HG03565 (cell line): Measurements from ENCODE around the gene SEPHS1.
"Not testable (repeated sequence)": the region's sequence is repeated elsewhere in the genome, so short reads cannot be mapped to it uniquely, and the experiment has no call there.

Experiments used
- ATAC-seq: cut with Tn5 transposase; IDR thresholded peaks from one replicate; pipeline ENCODE4 v1.9.1; 2021; ENCODE audit warnings: mild to moderate bottlenecking, moderate library complexity; ENCODE audit not compliant: unreplicated experiment

SEPHS1 gene

GRCh38 chr10:13365243-13365642, 17.1 kb upstream of the SEPHS1 start:
- no peak for ATAC-seq

DNA sequence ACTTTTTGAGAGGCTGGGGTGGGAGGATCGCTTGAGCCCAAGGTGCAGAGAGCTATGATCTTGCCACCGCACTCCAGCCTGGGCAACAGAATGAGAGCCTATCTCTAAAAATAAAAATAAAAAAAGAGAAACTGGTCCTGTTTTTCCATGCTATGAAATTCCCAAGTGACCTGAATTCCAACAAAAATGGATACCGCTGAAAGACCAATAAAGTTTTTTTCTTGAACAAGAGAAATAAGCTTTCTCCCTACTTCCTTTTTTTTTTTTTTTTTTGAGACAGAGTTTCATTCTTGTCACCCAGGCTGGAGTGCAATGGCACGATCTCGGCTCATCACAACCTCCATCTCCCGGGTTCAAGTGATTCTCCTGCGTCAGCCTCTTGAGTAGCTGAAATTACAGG, 12.5 kb upstream of the SEPHS1 start:
- ATAC-seq, result no peak

DNA sequence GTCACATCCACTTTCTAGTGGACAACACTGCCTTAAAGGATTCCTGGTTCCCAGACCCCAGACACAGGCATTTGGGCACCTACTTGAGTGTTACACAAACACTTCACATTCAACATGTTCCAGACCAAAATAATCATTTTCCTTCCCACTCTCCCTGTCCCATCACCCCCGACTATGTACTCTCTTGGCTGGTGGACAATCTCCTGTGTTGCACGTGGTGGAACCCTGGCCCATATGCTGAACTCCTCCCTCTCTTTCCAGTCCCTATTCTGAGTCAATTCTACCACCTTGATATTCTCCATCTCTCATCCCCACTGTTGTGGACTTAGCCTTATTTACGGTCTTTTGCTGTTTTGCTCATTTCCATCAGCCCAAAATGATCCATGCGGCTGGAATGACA, 8.3 kb upstream of the SEPHS1 start:
- ATAC-seq, result no peak

DNA sequence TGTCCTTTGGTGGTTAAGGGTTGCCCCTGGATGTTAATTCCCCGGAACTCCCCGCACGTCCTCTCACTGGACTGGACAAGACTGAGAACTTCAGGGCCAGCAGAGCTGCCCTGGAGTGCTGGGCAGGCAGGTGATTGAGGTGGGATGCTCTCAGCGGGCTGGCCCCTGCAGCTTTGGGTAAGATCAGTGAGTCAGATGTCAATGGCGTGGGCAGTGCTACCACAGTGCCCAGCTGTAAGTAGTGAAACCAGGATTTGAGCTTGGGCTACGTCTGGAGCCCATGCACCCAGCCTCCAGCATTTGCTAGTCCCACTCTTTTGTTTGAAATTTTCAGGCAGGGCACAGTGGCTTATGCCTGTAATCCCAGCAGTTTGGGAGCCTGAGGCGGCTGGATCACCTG, 6.7 kb upstream of the SEPHS1 start:
- no peak for ATAC-seq

DNA sequence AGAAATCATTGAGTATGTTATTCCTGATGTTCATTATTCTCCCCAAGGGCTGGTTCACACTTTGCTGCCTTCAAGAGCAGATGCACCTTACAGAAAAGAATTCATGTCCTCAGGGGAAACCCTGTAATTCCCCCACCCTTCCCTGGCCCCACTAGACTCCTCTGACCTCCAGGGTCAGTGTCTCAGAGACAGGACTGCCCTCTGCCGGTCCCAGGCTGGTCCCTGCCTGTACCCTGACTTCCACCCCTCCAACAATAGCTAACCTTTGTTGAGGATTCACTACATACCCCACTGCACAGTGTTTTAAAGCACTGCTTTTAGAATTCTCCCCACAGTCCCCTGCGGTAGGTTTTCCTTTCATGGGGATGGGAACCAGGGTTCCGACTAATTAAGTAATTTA, 4.4 kb upstream of the SEPHS1 start:
- ATAC-seq, result no peak

- no peak for ATAC-seq
These were observed 3.3 kb upstream of the SEPHS1 start for GRCh38 chr10:13351340-13351915.

- no peak for ATAC-seq
These were observed 1.6 kb upstream of the SEPHS1 start for GRCh38 chr10:13349463-13350274.

- peak; percentile 42 for ATAC-seq
These were observed 465 bp downstream of the SEPHS1 start for GRCh38 chr10:13347500-13348156.

GRCh38 chr10:13347043-13347499, 1.0 kb downstream of the SEPHS1 start:
- peak; percentile 7 for ATAC-seq

DNA sequence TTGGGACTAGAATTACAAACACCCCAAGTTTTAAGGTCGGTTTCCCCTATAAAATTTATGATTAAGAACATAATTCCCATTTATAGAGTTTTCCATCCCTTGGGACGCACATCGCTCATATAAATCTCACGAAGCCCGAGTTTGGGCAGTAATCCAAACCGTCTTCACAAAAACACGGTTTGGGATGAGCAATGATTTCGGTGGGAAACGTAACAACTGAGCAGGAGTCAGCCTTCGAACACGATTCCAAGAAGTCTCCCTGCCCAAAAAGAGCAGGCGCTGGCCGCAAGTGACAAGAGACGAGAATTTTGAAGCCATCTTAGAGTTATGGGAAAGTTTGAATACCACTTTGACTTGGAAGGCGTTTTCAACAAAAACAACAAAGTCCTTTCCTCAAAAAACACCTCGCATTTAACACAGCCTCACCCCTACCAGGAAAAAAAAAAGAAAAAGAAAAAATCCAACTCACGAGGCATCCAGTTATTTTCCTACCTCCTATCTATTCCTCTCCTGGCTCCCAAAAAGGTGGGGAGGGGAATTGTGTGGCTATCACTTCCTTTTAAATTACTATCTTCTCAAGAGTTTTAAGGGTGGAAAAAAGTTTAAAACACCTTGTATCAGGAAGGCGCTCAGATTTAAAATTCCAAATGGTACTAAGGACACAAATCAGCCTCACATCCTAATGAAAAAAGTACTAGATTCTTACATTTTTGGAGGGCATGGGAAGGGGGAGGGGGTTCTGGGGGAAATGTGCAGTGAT, 1.6 kb downstream of the SEPHS1 start:
- ATAC-seq, result no peak

GRCh38 chr10:13340626-13341376, 7.3 kb downstream of the SEPHS1 start:
- peak; percentile 83 for ATAC-seq

DNA sequence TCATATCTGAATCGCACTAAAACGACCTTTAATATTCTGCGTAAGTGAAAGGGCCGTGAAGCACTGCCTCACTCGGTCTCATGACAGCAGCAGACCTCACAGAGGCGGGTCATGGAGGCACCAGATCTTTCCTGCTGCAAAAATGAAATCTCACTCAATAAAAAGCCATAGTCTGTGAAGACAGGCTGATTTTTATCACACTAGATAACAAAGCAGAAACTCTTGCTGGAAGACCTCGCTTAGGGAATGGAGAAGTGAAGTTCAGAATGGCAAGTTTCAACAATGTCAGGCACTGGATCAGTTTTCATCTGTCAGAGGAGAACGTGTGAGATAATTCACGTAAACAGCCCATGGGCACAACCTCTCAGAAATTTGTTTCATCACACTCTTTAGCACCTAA, 8.0 kb downstream of the SEPHS1 start:
- ATAC-seq, result peak; percentile 6

- no peak for ATAC-seq
These were observed 9.5 kb downstream of the SEPHS1 start for GRCh38 chr10:13338390-13339110.

GRCh38 chr10:13337827-13338196, 10.3 kb downstream of the SEPHS1 start:
- ATAC-seq, result no peak

- no peak for ATAC-seq
These were observed 10.8 kb downstream of the SEPHS1 start for GRCh38 chr10:13337128-13337826.

DNA sequence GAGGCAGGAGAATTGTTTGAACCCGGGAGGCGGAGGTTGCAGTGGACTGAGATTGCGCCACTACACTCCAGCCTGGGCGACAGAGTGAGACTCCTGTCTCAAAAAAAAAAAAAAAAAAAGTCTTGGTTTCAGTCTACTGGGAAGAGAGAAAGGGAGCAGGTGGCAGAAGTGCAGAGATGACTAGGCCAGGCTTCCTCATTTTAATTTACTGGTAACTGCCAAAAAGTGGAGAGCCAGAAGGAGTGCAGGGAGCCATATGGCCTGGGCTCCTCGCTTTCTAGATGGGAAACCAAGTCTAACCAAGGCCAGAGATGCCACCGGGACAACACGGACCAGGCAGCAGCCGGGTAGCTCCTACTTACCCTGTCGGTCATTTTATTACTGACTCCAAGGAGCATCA, 12.2 kb downstream of the SEPHS1 start:
- ATAC-seq, result no peak

- ATAC-seq, result no peak
These were observed 13.5 kb downstream of the SEPHS1 start for GRCh38 chr10:13334556-13334955.

- ATAC-seq, result no peak
These were observed 16.4 kb downstream of the SEPHS1 start for GRCh38 chr10:13331646-13332045.

DNA sequence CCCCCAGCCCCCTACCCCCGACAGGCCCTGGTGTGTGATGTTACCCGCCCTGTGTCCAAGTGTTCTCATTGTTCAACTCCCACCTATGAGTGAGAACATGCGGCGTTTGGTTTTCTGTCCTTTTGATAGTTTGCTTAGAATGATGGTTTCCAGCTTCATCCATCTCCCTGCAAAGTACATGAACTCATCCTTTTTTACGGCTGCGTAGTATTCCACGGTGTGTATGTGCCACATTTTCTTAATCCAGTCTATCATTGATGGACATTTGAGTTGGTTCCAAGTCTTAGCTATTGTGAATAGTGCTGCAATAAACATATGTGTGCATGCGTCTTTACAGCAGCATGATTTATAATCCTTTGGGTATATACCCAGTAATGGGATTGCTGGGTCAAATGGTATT, 17.1 kb downstream of the SEPHS1 start:
- ATAC-seq, result not testable (repeated sequence)
